GM19455 (cell line): ENCODE results near the gene E2F4.

Source experiments
- ATAC-seq: cut with Tn5 transposase; IDR thresholded peaks from one replicate; pipeline ENCODE4 v1.9.1; 2021; ENCODE audit not compliant: unreplicated experiment

Gene E2F4

DNA sequence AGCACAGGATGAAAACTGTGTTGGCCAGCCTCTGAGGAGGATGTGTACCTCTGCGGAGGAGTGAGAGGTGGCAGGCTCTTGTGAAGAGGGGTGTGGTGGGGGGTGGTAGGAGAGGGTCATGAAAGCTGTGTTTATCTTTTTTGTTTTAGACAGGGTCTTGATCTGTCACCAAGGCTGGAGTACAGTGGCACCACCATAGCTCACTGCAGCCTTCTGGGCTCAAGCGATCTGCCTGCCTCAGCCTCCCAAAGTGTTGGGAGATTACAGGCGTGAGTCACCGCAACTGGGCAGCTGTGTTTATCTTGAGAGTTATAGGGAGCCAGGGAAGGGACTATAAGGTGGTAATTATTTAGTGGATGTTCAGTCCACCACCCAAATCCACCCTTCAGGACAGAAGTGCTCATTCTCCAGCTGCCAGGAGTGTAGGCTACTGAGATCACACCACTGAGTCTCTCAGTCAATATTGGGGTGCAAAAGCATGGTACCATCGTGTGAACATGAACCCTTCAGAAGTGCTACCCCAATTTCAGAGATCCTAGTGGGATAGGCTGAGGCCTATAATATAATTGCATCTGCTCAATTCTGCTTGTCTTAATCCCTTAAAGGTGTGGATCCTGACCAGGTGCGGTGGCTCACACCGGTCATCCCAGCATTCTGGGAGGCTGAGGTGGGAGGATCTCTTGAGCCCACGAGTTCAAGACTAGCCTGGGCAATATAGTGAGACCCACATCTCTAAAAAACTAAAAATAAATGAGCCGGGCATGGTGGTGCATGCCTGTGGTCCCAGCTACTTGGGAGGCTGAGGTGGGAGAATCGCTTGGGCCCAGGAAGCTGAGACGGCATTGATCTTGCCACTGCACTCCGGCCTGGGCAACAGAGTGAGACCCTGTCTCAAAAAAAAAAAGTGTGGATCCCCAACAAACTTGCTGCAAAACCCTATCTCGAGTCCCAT is 1.2 kb upstream of the E2F4 start:
- no peak for ATAC-seq

- ATAC-seq: peak; percentile 9
These were observed 452 bp upstream of the E2F4 start for GRCh38 chr16:67191411-67191994.

- no peak for ATAC-seq
These were observed 916 bp downstream of the E2F4 start for GRCh38 chr16:67192781-67193361.

DNA sequence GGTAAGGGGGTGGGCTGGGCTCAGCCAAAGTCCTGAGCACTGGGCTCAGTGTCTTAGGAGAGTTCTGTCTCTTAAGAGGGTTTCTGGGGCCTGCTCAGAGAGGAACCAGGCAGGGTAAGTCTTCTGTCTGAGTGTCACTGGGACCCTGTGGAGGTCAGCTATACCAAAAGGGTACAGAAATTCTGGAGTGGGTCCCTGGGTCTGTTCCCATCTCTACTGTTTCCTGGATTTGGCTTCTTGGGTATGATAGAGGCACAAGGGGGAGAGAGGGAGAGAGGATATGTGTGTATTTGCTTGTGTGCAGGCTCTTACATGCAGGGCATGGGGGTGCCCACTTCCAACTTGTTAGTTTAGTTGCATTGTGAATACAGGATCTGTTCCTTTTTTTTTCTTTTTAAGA is 1.6 kb downstream of the E2F4 start:
- no peak for ATAC-seq

- no peak for ATAC-seq
These were observed 2.3 kb downstream of the E2F4 start for GRCh38 chr16:67194260-67194659.

- no peak for ATAC-seq
These were observed 3.7 kb downstream of the E2F4 start for GRCh38 chr16:67195676-67196075.

DNA sequence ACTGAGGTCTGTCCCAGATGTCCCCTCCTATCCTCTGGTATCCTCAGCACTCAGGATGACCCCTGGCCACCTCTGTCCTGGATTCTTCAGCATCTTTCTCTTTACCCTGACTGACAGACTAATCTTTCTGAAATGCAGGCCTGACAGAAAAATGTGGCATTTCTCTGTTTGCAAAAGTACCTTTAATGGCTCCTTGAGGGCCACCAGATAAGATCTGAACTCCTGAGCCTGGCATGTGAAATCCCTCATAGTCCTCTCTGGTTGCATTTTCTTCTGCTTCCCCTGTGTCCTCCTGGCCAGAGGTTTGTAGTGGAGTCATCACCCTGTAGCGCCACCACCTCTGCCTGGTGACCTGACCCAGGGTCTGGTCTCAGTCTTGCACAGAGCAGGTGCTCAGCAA is 4.9 kb downstream of the E2F4 start:
- no peak for ATAC-seq

- no peak for ATAC-seq
These were observed 5.7 kb downstream of the E2F4 start for GRCh38 chr16:67197704-67198103.

DNA sequence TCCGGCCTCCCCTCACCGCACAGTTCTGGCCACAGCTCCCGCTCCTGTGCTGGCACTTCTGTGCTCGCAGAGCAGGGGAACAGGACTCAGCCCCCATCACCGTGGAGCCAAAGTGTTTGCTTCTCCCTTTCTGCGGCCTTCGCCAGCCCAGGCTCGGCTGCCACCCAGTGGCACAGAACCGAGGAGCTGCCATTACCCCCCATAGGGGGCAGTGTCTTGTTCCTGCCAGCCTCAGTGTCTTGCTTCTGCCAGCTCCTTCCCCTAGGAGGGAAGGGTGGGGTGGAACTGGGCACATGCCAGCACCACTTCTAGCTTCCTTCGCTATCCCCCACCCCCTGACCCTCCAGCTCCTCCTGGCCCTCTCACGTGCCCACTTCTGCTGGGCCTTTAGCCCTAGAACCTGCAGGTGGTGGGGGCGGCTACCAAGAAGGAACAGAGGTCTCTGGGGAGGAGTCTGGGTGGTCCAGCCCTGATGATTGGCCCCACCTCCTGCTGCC is 6.3 kb downstream of the E2F4 start:
- no peak for ATAC-seq

- ATAC-seq: no peak
These were observed 7.3 kb downstream of the E2F4 start, which contains the start of gene ELMO3 for GRCh38 chr16:67199011-67199807. ELMO3 (plus strand) TSS chr16:67199131; CDS start chr16:67199327, 196 bp downstream.

GRCh38 chr16:67199808-67200198 is 7.8 kb downstream of the E2F4 start:
- no peak for ATAC-seq

- ATAC-seq: no peak
These were observed 8.5 kb downstream of the E2F4 start for GRCh38 chr16:67200491-67200890.

- no peak for ATAC-seq
These were observed 9.7 kb downstream of the E2F4 start for GRCh38 chr16:67201411-67202345.

- no peak for ATAC-seq
These were observed 10.5 kb downstream of the E2F4 start for GRCh38 chr16:67202426-67202825.

DNA sequence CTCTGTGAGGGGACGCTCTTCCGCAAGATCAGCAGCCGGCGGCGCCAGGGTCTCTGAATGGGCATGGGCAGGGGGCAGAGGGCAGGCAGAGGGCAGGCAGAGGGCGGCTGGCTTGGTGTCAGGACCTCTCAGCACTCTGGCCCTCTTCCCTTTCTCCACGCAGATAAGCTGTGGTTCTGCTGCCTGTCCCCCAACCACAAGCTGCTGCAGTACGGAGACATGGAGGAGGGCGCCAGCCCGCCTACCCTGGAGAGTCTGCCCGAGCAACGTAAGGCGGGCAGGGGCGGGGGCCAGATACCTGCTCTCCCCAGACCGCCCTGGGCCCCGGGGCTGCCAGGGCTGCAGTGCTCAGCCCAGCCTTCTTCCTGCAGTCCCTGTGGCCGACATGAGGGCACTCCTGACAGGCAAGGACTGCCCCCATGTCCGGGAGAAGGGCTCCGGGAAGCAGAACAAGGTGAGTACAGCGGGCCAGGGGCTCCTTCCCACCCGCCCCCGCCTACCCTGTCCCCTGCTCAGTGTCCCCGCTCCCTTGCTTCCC is 11.1 kb downstream of the E2F4 start:
- ATAC-seq: no peak

DNA sequence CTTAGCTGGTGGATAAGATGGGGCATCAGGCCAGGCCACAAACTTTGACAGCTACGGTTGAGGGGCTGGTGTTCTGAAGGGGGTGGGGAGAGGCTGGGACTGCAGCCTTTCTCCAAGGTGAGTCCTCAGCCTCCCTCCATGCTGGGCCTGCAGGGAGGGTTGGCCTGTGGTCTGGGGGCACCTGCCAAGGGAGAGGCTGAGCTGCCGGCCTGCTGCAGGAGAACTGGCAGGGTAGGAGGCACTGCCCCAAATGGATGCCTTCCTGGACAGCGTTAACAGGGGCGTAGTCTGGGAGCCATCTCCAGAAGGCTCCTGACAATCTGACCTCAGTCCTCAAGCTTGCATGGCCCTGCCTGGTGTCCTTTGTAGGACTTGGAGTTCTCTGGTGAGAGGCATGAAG is 12.1 kb downstream of the E2F4 start:
- no peak for ATAC-seq

DNA sequence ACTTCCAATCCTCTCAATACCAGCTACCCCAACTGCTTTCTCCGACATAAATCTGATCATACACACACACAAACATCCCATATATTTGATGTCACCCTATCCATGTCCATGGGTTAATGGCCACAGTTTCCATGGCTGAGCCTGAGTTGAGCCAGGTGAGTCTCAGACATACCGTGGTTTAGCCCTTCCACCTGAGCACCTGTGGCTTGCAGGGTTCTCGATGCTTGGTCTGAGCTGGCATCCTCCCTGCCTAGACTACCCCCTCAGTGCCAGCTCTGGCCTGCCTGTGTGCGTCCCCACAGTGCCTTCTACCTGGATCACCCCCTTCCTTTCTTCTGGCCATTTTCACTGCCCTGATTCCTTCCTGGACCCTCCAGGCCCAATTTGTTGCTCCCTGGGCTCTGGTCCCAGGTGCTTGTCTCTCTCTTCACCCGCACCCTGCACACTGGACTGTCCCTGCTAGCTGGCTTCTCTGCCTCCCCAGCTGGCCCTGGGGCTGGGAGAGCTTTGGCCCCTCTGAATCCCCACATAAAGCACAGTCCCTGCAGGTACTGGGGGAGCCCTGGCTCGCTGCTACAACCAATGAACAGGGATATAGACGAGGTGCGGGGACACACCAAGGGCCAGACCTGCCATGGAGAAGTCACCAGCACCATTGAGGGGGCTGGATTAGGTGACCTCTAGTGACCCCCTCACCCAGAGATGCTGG is 14.3 kb downstream of the E2F4 start:
- ATAC-seq: no peak

DNA sequence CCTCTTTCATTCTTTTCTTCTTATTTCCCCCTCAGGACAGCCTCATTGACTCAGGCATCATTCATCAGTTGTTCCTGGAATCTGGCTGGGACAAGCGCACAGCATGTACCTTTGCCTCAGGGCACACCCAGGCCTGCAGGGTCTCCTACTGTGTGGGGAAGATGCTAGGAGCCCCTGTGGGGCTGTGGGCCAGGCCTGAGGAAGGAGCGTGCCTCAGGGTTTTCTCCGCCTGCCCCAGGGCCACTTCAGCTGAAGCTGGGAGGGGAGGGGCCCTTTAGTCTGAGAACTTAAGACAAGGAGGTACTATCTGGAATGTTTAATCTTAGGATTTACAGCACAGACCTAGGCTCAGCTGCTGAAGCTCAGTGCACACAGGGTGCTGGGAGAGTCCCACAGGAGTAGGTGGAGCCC is 14.9 kb downstream of the E2F4 start:
- no peak for ATAC-seq
